NB4 (cell line): ENCODE measurements around the gene MYLK.

Experiments used
- CTCF ChIP-seq: IDR thresholded peaks from one replicate; pipeline ENCODE4 v1.5.1; 2012; ENCODE audit warnings: low read depth, low read length
- MAX ChIP-seq: IDR thresholded peaks from 2 replicates; pipeline ENCODE4 v1.6.1; 2011; ENCODE audit warnings: low read depth, low read length
- MYC ChIP-seq: IDR thresholded peaks from 2 replicates; pipeline ENCODE4 v1.6.1; 2011; ENCODE audit warnings: low read depth, low read length
- POLR2A ChIP-seq: IDR thresholded peaks from 2 replicates; pipeline ENCODE4 v1.6.1; 2011; ENCODE audit warnings: mild to moderate bottlenecking; ENCODE audit not compliant: insufficient read length; ENCODE audit errors: extremely low read depth

- TF ChIP-seq POLR2A (no peak), CTCF (no peak), MAX (no peak), MYC (no peak)
These were observed 315.3 kb downstream of the MYLK start for GRCh38 chr3:123568875-123569274.
